Urothelium cell line (cell line): ENCODE measurements around the gene ARHGEF17.

Experiments
- DNase-seq: peaks from one replicate; pipeline ENCODE4 v3.0.0; 2011; ENCODE audit warnings: low spot score, mixed read lengths
- FAIRE-seq: peaks from 2 replicates; lab custom pipeline; 2011; peaks lifted over from hg19 to GRCh38; lab: Jason Lieb, UNC

Gene ARHGEF17

DNA sequence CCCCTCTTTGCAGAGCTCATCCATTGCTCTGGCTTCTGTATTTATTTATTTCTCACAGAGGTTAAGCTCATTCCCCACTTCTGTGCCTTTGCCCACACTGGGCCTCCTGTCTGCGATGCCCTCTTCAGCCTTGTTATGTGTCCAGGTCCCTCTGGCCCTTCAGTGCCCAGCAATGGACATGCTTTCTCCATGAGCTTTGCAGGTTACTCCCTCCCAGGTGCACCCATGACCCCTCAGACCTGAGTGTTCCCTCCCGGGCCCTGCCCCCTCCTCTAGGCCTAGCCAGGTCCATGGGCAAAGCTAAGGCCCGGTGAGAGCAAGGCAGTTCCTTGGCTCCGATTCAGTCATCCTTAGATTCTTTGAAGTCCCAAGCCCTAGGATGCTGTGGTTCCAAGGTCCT, 17.5 kb upstream of the ARHGEF17 start:
- no peak for DNase-seq
- no peak for FAIRE-seq

DNA sequence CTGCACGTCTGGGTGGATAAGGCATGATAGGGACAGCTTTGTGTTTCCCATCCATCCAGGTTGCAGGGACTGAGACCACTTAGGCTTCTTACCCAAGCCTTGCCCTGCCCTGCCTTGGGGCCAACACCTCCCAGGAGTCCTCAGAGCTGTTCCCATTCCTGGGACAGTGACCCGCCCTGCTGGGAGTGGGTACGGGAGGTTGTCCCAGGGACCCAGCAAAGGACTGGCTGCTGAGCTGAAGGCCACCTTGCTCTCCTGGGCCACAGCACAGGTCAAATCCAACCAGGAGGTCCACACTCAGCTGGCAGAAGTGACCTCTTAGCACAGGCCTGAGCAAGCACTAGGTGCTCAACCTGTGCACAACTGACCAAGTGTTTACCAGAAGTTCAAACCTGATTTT, 16.9 kb upstream of the ARHGEF17 start:
- no peak for DNase-seq
- no peak for FAIRE-seq

DNA sequence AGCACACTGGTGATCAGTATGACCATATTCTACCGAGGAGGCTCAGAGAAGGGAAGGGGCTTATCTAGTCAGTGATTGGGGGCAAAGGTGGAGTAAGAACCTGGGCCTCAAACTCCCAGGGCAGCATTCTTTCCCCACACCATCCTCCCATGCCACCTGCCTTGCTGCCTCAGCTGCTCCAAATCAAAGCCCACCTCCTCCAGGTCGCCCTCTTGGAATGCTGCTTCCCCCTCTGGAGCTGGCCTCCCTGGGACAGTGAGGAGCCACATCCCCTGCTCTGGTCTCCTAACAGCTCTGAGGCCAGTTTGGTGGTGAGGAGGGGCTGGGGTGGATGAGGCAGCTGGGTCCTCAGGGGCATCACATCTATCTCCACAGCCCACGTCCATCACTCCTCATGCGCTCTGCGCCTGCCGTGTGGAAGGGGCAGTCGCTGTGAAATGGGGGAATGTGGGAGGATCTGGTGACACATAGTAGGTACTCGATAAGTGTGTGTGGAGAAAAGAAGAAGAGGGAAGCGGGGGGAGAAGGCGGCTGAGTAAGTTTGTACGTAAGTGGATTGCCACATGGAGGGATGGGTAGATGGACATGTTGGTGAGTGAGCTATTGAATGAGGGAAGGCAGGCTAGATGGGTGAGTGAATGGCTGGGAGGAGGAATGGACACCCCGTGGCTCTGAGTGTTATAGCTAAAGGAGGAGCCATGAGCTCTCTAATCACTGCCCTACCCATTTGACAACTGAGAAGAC, 16.1 kb upstream of the ARHGEF17 start:
- no peak for FAIRE-seq

DNA sequence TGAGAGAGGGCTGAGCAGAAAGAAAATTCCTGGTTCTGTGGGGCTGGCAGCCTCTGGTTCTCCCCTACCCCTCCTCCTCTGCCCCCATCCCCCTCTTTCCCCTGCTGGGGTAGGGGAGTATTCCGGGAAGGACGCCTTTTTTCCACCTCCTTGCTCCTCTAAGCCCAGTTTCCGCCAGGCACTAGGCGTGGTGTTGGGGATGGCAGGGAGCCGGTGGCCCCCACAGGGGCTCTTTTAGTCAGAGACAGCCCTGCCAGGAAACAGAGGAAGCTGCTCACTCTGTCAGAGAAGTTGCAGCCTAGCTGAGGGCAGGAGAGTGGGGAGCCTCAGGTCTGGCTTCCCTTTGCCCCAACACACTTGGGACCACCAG, 15.6 kb upstream of the ARHGEF17 start:
- FAIRE-seq (no peak), DNase-seq (no peak)

More for the DNA sequence above, 16.1 kb upstream of the ARHGEF17 start:
- DNase-seq: no peak

DNA sequence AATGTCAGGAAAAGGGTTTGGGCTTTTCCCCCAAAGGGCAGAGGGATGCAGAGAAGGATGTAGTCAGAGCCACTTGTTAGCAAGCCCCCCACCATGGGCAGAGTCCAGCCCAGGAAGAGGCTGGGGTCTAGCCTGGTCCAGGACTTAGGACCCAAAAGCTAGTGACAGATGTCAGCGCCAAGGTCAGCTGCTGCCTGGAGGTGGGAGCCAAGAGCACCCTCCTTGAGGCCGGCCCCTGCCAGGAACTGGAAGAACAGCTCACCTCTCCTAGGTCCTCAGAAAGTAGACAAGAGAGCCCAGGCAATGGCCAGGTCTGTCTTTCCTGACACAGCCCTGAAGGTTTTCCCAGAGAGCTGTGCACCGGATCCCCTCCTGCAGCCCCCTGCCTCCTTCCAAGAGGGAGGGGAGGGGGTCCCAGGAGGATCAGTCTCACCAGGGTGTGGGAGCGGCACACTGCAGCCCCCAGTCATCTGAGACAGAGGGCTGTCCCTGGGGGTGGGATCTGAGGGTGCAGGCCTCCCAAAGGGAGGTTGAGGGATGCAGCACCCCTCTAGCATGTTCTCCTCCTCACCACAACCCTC, 14.6 kb upstream of the ARHGEF17 start:
- FAIRE-seq: no peak

DNA sequence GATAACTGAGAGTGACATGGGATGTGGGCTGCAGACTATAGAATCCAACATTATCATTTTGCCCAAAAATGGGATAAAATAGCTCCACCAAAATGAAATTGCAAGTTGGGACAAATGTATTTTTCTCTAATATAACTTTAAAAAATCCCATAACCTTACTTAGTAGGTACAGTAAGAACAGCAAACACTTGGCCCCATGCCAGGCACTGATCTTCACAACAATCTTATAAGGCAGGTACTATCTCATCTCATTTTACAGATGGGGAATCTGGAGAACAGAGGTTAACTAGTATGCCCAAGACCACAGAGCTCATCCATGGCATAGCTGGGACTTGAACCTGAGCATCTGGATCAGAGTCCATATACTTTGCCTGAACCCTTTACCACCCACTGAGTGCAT, 13.5 kb upstream of the ARHGEF17 start:
- FAIRE-seq: no peak

More for the DNA sequence above, 14.6 kb upstream of the ARHGEF17 start:
- no peak for DNase-seq

DNA sequence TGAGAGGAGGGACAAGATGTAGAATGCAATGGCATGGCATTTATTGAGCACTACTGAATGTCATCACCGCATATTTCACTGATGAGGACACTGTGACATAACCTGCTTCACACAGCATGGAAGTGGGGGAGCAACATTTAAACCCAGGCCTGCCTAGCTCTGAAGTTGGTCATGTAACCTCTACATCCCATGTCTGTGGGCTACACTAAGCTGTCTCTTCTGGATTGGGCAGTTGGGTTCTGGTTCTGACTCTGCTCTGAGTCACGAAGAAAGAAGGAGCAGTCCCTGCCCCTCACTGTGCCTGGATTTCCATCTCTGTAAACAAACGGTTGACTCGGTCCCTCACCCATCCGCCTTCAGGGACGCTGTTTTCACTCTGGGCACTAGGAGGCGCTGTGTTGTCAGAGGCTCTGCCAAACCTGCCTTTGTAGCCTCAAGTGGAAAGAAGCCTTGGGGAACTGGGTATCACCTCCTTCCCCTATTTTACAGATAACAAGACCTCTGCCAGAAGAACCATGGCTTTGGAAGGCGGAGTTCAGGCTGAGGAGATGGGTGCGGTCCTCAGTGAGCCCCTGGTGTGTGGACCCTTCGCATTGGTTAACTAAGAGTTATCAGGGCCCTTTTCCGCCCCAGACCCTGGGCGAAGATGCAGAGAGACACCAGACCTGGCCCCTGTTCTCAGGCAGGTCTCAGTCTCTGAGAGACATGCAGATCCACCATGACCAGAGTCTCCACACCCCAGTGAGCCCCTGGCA, 12.7 kb upstream of the ARHGEF17 start:
- FAIRE-seq: peak; percentile 59
- peak; percentile 70 for DNase-seq

More for the DNA sequence above, 13.5 kb upstream of the ARHGEF17 start:
- DNase-seq: no peak

DNA sequence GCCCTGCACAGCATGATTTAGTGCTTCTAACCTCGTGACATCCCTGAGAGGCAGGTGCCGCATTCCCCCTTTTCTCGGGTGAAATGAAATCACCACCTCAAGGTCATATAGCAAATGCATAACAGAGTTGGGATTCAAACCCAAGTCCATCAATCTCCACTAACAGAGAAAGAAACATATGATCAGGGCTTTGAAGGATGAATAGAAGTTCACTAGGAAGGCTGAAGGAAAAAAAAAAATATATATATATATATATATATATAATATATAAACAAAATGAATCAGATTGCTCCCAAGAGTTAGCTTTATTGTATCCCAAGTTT, 12.1 kb upstream of the ARHGEF17 start:
- FAIRE-seq: no peak

DNA sequence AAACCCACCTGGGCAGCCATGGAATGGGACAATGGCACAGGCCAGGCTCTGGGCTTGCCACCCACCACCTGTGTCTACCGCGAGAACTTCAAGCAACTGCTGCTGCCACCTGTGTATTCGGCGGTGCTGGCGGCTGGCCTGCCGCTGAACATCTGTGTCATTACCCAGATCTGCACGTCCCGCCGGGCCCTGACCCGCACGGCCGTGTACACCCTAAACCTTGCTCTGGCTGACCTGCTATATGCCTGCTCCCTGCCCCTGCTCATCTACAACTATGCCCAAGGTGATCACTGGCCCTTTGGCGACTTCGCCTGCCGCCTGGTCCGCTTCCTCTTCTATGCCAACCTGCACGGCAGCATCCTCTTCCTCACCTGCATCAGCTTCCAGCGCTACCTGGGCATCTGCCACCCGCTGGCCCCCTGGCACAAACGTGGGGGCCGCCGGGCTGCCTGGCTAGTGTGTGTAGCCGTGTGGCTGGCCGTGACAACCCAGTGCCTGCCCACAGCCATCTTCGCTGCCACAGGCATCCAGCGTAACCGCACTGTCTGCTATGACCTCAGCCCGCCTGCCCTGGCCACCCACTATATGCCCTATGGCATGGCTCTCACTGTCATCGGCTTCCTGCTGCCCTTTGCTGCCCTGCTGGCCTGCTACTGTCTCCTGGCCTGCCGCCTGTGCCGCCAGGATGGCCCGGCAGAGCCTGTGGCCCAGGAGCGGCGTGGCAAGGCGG, 11.4 kb upstream of the ARHGEF17 start:
- FAIRE-seq (no peak), DNase-seq (no peak)

More for the DNA sequence above, 12.1 kb upstream of the ARHGEF17 start:
- DNase-seq: no peak

DNA sequence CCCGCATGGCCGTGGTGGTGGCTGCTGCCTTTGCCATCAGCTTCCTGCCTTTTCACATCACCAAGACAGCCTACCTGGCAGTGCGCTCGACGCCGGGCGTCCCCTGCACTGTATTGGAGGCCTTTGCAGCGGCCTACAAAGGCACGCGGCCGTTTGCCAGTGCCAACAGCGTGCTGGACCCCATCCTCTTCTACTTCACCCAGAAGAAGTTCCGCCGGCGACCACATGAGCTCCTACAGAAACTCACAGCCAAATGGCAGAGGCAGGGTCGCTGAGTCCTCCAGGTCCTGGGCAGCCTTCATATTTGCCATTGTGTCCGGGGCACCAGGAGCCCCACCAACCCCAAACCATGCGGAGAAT, 10.9 kb upstream of the ARHGEF17 start:
- DNase-seq (no peak), FAIRE-seq (no peak)

DNA sequence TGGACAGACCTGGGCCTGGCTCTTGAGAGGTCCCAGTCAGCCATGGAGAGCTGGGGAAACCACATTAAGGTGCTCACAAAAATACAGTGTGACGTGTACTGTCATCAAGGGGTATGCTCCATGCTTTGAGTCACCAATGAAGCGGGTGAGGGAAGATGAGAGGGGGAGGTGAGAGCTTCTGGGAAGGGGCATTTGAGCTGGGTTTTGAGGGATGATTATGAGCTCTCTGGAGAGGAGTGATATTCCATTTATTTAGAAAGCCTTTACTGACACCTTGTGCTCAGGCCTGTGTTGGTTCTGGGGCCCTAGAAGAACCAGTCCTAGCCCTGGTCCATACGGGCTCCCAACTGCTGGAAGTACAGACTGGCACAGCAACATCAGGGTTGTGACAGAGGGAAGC, 10.4 kb upstream of the ARHGEF17 start:
- no peak for FAIRE-seq
- no peak for DNase-seq

DNA sequence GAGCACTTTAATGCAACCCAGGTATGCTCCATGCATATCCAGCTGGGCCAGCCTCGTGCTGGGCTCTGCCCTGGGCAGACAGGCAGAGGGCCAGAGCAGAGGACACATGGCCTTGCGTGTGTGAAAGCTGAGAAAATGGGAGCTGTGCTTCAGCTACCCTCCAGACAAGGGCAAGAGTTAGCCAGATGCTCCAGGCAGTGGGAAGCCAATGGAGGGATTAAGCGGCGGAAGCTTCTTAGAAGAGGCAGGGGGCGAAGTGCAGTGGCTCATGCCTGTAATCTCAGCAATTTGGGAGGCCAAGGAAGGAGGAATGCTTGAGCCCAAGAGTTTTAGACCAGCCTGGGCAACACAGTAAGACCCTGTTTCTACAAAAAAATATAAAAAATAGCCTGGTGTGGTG, 9.8 kb upstream of the ARHGEF17 start:
- DNase-seq (no peak), FAIRE-seq (no peak)

DNA sequence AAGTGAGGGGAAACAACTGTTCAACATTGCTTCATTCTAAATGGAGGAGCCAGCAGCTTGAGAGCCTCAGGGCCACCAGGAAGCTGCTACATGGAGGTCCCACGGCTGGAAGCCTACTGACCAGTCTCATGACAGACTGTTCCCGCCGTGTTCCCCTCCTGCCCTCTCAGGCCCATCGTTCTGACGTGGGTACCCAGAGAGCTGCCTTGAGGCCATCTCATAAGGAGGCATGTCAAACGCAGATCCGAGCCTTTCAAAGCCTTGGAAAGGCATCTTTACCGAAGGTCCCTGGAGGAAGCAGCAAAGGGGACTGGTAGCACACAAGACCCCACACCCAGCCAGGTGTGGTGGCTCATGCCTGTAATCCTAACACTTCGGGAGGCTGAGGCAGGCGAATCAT, 8.3 kb upstream of the ARHGEF17 start:
- DNase-seq (no peak), FAIRE-seq (no peak)

DNA sequence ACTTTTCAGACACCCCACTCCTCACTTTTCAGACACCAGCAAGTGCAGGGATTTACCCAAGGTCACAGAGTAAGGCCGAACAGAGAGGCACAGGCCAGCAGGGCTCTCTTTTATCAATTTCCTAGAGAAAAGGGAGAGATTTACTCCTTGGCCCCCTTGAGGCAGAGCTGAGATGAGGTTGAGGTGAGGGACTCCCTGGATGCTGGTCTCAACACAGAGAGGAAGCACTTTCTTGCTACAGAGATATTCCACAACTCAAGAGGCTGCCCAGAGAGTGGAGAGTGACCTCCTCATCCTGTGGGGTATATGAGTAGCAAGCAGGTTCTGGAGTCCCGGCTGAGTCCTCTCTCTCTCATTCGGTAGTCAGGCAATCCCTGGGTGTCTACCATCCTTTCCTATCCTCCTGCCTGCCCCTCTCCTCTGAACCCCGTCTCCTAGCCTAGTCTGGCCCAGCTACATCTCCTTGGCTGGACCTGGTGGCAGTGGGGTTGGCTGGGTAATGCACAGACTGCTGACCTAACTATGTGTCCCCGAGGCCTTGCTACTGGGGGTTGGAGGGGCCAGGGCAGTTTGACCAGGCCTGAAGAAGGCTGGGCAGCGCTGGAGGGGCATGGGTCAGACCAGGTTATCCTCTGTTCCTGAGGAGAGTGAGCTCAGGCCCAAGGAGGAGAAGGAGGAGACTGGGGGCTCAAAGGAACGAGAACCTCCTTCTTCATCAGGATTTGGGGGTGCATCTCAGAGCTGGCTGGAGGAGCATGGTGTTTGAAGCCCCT, 1.8 kb upstream of the ARHGEF17 start:
- DNase-seq (no peak), FAIRE-seq (no peak)

DNA sequence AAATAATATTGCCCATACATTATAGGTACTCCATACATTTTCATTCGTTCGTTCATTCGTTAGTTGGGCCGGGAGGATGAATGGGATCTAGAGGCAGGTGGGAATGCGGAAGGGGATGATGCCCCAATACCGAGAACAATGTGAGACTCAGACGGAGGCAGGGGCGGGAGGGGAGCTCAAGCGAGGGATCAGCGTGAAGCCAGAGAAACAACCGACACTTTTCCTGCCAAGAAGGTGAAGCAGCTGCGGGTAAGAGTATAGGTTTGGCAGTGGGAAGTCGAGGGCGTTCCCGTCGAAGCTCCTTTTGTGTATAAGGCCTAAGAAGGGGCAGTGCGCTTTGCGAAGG, 1.1 kb upstream of the ARHGEF17 start:
- DNase-seq: no peak
- FAIRE-seq: no peak

DNA sequence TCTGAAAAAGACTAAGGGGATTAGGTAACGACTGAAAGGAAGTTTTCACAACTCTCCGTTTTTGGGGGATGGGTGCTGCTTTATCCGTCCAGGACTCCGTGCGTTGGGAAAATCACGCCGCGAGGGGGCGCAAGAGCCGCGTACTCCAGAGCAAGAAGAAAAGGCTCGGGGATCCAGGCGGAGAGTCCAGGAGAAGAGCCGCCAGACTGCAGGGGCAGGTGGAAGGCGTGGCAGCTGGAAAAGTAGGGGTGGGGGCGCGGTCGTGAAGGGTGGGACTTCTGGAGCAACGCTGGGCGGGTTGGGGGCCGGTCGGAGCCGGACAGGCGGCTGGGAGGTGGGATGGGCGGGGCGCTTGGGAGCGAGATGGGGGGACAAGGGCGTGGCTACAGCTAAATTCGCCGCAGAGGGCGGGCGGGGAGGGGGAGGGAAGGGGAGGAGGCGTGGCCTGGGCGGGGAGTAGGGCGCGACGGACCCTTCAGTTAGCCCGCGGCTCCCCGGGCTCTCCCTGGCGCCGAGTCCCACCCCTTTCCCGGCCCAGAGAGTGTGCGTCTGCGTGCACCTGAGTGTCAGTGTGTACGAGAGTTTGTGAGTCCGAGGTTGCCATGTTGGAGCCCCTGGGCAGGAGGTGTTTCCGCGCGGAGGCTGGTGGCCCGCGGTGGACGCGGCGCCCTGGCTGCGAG, 613 bp upstream of the ARHGEF17 start:
- DNase-seq (peak; percentile 98), FAIRE-seq (peak; percentile 30)

DNA sequence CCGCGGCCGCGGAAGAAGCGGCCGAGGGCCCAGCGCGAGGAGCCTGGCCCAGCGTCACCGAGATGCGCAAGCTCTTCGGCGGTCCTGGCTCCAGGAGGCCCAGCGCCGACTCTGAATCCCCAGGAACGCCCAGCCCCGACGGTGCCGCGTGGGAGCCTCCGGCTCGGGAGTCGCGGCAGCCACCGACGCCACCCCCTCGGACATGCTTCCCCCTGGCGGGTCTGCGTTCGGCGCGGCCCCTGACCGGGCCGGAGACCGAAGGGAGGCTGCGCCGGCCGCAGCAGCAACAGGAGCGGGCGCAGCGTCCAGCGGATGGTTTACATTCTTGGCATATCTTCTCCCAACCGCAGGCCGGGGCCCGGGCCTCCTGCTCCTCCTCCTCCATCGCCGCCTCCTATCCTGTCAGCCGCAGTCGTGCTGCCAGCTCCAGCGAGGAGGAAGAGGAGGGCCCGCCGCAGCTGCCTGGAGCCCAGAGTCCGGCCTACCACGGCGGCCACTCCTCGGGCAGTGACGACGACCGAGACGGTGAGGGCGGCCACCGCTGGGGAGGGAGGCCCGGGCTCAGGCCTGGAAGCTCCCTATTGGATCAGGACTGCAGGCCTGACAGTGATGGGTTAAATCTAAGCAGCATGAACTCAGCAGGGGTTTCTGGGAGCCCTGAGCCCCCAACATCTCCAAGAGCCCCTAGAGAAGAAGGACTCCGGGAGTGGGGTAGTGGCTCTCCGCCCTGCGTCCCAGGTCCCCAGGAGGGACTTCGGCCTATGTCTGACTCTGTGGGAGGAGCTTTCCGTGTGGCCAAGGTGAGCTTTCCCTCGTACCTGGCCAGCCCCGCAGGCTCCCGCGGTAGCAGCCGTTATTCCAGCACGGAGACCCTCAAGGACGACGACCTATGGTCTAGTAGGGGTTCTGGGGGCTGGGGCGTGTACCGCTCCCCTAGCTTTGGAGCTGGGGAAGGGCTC, 1.2 kb downstream of the ARHGEF17 start:
- peak; percentile 73 for FAIRE-seq
- DNase-seq: peak; percentile 96

DNA sequence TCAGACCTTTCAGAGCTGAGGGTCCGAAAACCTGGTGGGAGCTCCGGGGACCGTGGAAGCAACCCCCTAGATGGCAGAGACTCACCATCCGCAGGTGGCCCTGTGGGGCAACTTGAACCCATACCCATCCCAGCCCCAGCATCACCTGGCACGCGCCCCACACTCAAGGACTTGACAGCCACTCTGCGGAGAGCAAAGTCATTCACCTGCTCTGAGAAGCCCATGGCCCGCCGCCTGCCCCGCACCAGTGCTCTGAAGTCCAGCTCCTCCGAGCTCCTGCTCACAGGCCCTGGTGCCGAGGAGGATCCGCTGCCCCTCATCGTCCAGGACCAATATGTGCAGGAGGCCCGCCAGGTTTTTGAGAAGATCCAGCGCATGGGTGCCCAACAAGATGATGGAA, 2.0 kb downstream of the ARHGEF17 start:
- DNase-seq (no peak), FAIRE-seq (no peak)

DNA sequence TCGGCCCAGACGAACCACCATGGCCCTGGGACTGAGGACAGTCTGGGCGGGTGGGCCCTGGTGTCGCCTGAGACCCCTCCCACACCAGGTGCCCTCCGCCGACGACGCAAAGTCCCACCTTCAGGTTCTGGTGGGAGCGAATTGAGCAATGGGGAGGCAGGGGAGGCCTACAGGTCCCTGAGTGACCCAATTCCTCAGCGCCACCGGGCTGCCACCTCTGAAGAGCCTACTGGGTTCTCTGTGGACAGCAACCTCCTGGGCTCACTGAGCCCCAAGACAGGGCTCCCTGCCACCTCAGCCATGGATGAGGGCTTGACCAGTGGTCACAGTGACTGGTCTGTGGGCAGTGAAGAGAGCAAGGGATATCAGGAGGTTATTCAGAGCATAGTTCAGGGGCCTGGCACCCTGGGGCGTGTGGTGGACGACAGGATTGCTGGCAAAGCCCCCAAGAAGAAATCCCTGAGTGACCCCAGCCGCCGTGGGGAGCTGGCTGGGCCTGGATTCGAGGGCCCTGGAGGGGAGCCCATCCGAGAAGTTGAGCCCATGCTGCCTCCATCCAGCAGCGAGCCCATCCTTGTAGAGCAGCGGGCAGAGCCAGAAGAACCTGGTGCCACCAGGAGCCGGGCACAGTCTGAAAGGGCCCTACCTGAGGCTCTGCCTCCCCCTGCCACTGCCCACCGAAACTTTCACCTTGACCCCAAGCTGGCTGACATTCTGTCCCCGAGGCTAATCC, 2.8 kb downstream of the ARHGEF17 start:
- FAIRE-seq (no peak), DNase-seq (no peak)
